HepG2 (cell line): Measurements from ENCODE around the gene FBXO5. TPM values are rescaled to one million over a fixed set of nuclear protein-coding genes. Genes with fewer than 3 reads are reported as not detected.

Experiments
- BHLHE40 ChIP-seq: IDR thresholded peaks from 2 replicates; pipeline ENCODE4 v1.6.1; 2011; ENCODE audit warnings: low read length, improper control_type of control experiment
- CBFB ChIP-seq: sonication (generic); formaldehyde crosslinking; IDR thresholded peaks from 2 replicates; pipeline ENCODE4 v1.4.0; 2020; ENCODE audit warnings: missing genetic modification reagents
- GZF1 ChIP-seq: sonication (generic); formaldehyde crosslinking; IDR thresholded peaks from 2 replicates; pipeline ENCODE4 v1.5.1; 2020; ENCODE audit warnings: mild to moderate bottlenecking, missing genetic modification reagents
- KLF13 ChIP-seq: sonication (generic); formaldehyde crosslinking; IDR thresholded peaks from 2 replicates; pipeline ENCODE4 v1.4.0; 2020; ENCODE audit warnings: mild to moderate bottlenecking, missing genetic modification reagents
- MATR3 ChIP-seq: sonication (generic); formaldehyde crosslinking; IDR thresholded peaks from 2 replicates; pipeline ENCODE4 v1.4.0; 2020; ENCODE audit warnings: missing genetic modification reagents
- POLR2AphosphoS5 ChIP-seq: IDR thresholded peaks from 2 replicates; pipeline ENCODE4 v1.6.1; 2012; ENCODE audit warnings: low read depth, low read length
- SALL2 ChIP-seq: sonication (generic); formaldehyde crosslinking; IDR thresholded peaks from 2 replicates; pipeline ENCODE4 v1.8.1; 2023; ENCODE audit warnings: mild to moderate bottlenecking, missing genetic modification reagents, inconsistent platforms
- SETDB1 ChIP-seq: sonication (generic); formaldehyde crosslinking; IDR thresholded peaks from 2 replicates; pipeline ENCODE4 v1.5.1; 2020; ENCODE audit warnings: missing genetic modification reagents, mild to moderate bottlenecking, borderline replicate concordance
- SUZ12 ChIP-seq: fragments of 150-350 bp; IDR thresholded peaks from 2 replicates; pipeline ENCODE4 v1.6.1; 2014; ENCODE audit warnings: low read depth, low read length
- TOPORS ChIP-seq: sonication (generic); formaldehyde crosslinking; IDR thresholded peaks from 2 replicates; pipeline ENCODE4 v1.8.0; 2023; ENCODE audit warnings: mild to moderate bottlenecking, missing genetic modification reagents
- ZNF143 ChIP-seq: sonication (generic); formaldehyde crosslinking; IDR thresholded peaks from 2 replicates; pipeline ENCODE4 v1.4.0; 2020; ENCODE audit warnings: missing genetic modification reagents
- ZNF20 ChIP-seq: sonication (generic); formaldehyde crosslinking; IDR thresholded peaks from 2 replicates; pipeline ENCODE4 v1.4.0; 2020; ENCODE audit warnings: mild to moderate bottlenecking, moderate library complexity, missing genetic modification reagents
- ZNF367 ChIP-seq: sonication (generic); formaldehyde crosslinking; IDR thresholded peaks from 2 replicates; pipeline ENCODE4 v1.4.0; 2020; ENCODE audit warnings: missing genetic modification reagents, borderline replicate concordance
- ZNF431 ChIP-seq: sonication (generic); formaldehyde crosslinking; IDR thresholded peaks from 2 replicates; pipeline ENCODE4 v1.9.0; 2022; ENCODE audit warnings: missing genetic modification reagents, low read depth, mild to moderate bottlenecking, borderline replicate concordance
- ZNF446 ChIP-seq: sonication (generic); formaldehyde crosslinking; IDR thresholded peaks from 2 replicates; pipeline ENCODE4 v1.5.0; 2020; ENCODE audit warnings: mild to moderate bottlenecking, missing genetic modification reagents
- ZNF451 ChIP-seq: sonication (generic); formaldehyde crosslinking; IDR thresholded peaks from 2 replicates; pipeline ENCODE4 v1.5.0; 2020; ENCODE audit warnings: mild to moderate bottlenecking, missing genetic modification reagents
- ZNF567 ChIP-seq: sonication (generic); formaldehyde crosslinking; IDR thresholded peaks from 2 replicates; pipeline ENCODE4 v1.8.1; 2023; ENCODE audit warnings: mild to moderate bottlenecking, missing genetic modification reagents, borderline replicate concordance
- ZNF607 ChIP-seq: sonication (generic); formaldehyde crosslinking; IDR thresholded peaks from 2 replicates; pipeline ENCODE4 v1.5.1; 2020; ENCODE audit warnings: missing genetic modification reagents, mild to moderate bottlenecking, borderline replicate concordance
- ZNF660 ChIP-seq: sonication (generic); formaldehyde crosslinking; IDR thresholded peaks from 2 replicates; pipeline ENCODE4 v1.5.1; 2020; ENCODE audit warnings: mild to moderate bottlenecking, low read depth, missing genetic modification reagents, borderline replicate concordance
- ZNF816 ChIP-seq: sonication (generic); formaldehyde crosslinking; IDR thresholded peaks from 2 replicates; pipeline ENCODE4 v1.8.0; 2022; ENCODE audit warnings: missing genetic modification reagents, mild to moderate bottlenecking, borderline replicate concordance
- polyA plus RNA-seq, 8 experiments: library from polyadenylated mRNA; depleted of rRNA in 3 of 8; stranded (reverse) in 7 of 8; unstranded in 1 of 8; fragments of >200 nt; fragmentation: Illumina TruSeq in 4 of 8; extraction: Trizol in 4 of 8; gene quantifications; 2 replicates each; pipeline versions ENCODE4 v1.2.1 to v1.2.3, GENCODE V29; 2011 to 2016; ENCODE audit warnings: low read depth in 4 of 8, missing spikeins in 1 of 8, mixed read lengths in 1 of 8; ENCODE audit not compliant: insufficient read depth in 1 of 8
- total RNA-seq, 5 experiments: library from RNA; depleted of rRNA; stranded (reverse); fragments of >200 nt; fragmentation: Illumina TruSeq; extraction: Trizol; gene quantifications; 2 replicates each; pipeline ENCODE4 v1.2.3, GENCODE V29; 2016; ENCODE audit warnings: low read depth in 1 of 5
- TF ChIP-seq, protein P1 (sequence below): IDR thresholded peaks from 2 replicates; pipeline ENCODE4 v1.6.1; 2016; ENCODE audit warnings: mild to moderate bottlenecking, missing biosample characterization, missing genetic modification reagents
- TF ChIP-seq, protein P2 (sequence below): sonication (generic); formaldehyde crosslinking; conservative IDR thresholded peaks from 2 replicates; pipeline ENCODE4 v1.4.0; 2020; ENCODE audit warnings: missing genetic modification reagents
- TF ChIP-seq, protein P3 (sequence below): sonication (generic); formaldehyde crosslinking; IDR thresholded peaks from 2 replicates; pipeline ENCODE4 v1.5.0; 2020; ENCODE audit warnings: missing genetic modification reagents
- TF ChIP-seq, protein P4 (sequence below): sonication (generic); formaldehyde crosslinking; conservative IDR thresholded peaks from 2 replicates; pipeline ENCODE4 v1.5.0; 2020; ENCODE audit warnings: missing genetic modification reagents
- TF ChIP-seq, protein P5 (sequence below): IDR thresholded peaks from 2 replicates; pipeline ENCODE4 v1.6.1; 2016; ENCODE audit warnings: missing compliant biosample characterization, missing genetic modification reagents, borderline replicate concordance

Gene FBXO5
- total and polyA plus RNA-seq, 2 of the 13 experiments (the other 11 are each of a cell fraction or from before 2014, with no cell fraction given), result 15.8 to 41.5 TPM

DNA sequence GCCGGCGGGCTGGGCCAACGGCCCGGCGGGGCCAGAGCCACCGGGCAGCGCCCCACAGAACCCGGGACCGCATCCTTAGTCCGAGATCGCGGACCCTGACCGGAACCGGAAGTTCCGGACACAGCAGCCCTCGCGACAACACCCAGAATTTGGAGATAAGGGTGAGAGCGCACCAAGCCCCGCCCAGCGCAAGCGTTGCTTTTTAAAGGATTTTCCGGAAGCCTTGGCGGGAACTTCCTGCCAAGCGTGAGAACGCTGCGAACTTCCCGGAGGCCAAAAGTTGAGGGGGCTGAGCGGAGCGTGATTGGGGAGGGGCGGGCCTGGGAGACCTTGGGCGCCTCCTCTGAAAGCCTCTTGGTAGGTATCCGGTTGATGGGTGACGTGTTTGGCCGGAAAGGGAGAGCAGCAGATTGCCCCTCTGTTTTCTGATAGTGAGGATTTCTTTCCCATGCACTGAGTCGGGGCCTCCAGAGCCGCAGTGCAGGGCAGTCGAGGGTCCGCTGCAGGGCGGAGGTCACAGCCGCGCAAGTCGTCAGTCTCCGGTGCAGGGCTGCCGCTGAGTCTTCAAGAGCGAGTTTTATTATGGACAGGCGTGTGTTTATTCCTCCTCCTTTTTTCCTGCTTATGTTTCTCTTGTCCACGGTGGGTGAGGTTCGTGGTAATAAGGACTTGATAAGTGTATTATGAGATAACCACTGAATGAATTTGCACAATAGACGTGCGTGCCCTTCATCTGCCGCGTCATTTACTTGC is 19.9 kb upstream of the FBXO5 start, which contains the start of gene MTRF1L (continued):
- TF ChIP-seq ZNF567 (CRISPR knock-in tag) (no peak), ZNF20 (no peak), ZNF143 (CRISPR knock-in tag) (peak; percentile 20; the same call in 1 of the 2 replicates), ZNF446 (CRISPR knock-in tag) (no peak), TOPORS (CRISPR knock-in tag) (peak; percentile 38; the same call in 1 of the 2 replicates), GZF1 (no peak), ZNF607 (CRISPR knock-in tag) (no peak), POLR2AphosphoS5 (peak; percentile 69), KLF13 (no peak), ZNF431 (CRISPR knock-in tag) (peak; percentile 85; the same call in 1 of the 2 replicates), SUZ12 (no peak), CBFB (CRISPR knock-in tag) (peak; percentile 22; the same call in 1 of the 2 replicates), BHLHE40 (0 out of 2 replicates have a peak, but pooled peaks have one; percentile 6), ZNF451 (no peak), ZNF367 (CRISPR knock-in tag) (0 out of 2 replicates have a peak, but pooled peaks have one; percentile 50), SETDB1 (no peak), SALL2 (peak; percentile 64; the same call in 1 of the 2 replicates), ZNF816 (CRISPR knock-in tag) (no peak), MATR3 (CRISPR knock-in tag) (no peak), ZNF660 (no peak)
- TF ChIP-seq, protein P1, sequence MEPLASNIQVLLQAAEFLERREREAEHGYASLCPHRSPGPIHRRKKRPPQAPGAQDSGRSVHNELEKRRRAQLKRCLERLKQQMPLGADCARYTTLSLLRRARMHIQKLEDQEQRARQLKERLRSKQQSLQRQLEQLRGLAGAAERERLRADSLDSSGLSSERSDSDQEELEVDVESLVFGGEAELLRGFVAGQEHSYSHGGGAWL, result no peak
- TF ChIP-seq, protein P2, sequence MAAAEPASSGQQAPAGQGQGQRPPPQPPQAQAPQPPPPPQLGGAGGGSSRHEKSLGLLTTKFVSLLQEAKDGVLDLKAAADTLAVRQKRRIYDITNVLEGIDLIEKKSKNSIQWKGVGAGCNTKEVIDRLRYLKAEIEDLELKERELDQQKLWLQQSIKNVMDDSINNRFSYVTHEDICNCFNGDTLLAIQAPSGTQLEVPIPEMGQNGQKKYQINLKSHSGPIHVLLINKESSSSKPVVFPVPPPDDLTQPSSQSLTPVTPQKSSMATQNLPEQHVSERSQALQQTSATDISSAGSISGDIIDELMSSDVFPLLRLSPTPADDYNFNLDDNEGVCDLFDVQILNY, result peak; percentile 81
- TF ChIP-seq, protein P3, sequence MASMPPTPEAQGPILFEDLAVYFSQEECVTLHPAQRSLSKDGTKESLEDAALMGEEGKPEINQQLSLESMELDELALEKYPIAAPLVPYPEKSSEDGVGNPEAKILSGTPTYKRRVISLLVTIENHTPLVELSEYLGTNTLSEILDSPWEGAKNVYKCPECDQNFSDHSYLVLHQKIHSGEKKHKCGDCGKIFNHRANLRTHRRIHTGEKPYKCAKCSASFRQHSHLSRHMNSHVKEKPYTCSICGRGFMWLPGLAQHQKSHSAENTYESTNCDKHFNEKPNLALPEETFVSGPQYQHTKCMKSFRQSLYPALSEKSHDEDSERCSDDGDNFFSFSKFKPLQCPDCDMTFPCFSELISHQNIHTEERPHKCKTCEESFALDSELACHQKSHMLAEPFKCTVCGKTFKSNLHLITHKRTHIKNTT (CRISPR knock-in tag), result no peak
- TF ChIP-seq, protein P4, sequence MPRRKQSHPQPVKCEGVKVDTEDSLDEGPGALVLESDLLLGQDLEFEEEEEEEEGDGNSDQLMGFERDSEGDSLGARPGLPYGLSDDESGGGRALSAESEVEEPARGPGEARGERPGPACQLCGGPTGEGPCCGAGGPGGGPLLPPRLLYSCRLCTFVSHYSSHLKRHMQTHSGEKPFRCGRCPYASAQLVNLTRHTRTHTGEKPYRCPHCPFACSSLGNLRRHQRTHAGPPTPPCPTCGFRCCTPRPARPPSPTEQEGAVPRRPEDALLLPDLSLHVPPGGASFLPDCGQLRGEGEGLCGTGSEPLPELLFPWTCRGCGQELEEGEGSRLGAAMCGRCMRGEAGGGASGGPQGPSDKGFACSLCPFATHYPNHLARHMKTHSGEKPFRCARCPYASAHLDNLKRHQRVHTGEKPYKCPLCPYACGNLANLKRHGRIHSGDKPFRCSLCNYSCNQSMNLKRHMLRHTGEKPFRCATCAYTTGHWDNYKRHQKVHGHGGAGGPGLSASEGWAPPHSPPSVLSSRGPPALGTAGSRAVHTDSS (CRISPR knock-in tag), result no peak
- TF ChIP-seq, protein P5, sequence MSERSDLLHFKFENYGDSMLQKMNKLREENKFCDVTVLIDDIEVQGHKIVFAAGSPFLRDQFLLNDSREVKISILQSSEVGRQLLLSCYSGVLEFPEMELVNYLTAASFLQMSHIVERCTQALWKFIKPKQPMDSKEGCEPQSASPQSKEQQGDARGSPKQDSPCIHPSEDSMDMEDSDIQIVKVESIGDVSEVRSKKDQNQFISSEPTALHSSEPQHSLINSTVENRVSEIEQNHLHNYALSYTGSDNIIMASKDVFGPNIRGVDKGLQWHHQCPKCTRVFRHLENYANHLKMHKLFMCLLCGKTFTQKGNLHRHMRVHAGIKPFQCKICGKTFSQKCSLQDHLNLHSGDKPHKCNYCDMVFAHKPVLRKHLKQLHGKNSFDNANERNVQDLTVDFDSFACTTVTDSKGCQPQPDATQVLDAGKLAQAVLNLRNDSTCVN (CRISPR knock-in tag), result no peak
